CD4-positive, CD25-positive, alpha-beta regulatory T cell (primary cell): ENCODE data around the gene AVL9. TPM values are rescaled to one million over a fixed set of nuclear protein-coding genes. Genes with fewer than 3 reads are reported as not detected.
A peak's percentile ranks its signal among the peaks of the same experiment; 100 is the strongest.

Experiments used
- ATAC-seq, 2 donors: fragments of 150-1000 bp; cut with Tn5 transposase; one replicate each; pipeline ENCODE4 v1.10.0; 2021; ENCODE audit warnings: low read depth in 2 of 2, moderate number of reproducible peaks in 2 of 2, moderate library complexity in 1 of 2
- DNase-seq, 3 donors: peaks; one replicate each; pipeline versions ENCODE4 v3.0.0 to v3.0.0-alpha.2; 2012 to 2022; ENCODE audit warnings: mixed read lengths in 1 of 3
- H3K27ac ChIP-seq: one replicate; pipeline ENCODE4 v1.7.0; 2013; ENCODE audit warnings: mild to moderate bottlenecking, low read length; ENCODE audit not compliant: insufficient read depth, poor library complexity, severe bottlenecking
- H3K27me3 ChIP-seq: one replicate; pipeline ENCODE4 v1.7.0; 2013; ENCODE audit warnings: low read length; ENCODE audit not compliant: control insufficient read depth, insufficient read depth
- H3K36me3 ChIP-seq: one replicate; pipeline ENCODE4 v1.7.0; 2013; ENCODE audit warnings: mild to moderate bottlenecking, low read length, moderate library complexity; ENCODE audit not compliant: control insufficient read depth, insufficient read depth
- H3K4me1 ChIP-seq: 2 replicates; pipeline ENCODE4 v1.7.0; 2013; ENCODE audit warnings: mild to moderate bottlenecking, low read length; ENCODE audit not compliant: insufficient read depth, control insufficient read depth, poor library complexity, severe bottlenecking
- H3K4me3 ChIP-seq: one replicate; pipeline ENCODE4 v1.7.0; 2013; ENCODE audit warnings: low read depth, mild to moderate bottlenecking, low read length, moderate library complexity
- H3K9me3 ChIP-seq, 2 experiments: 1 replicate in 1 of 2; 2 replicates in 1 of 2; pipeline ENCODE4 v1.7.0; 2013; ENCODE audit warnings: low read length in 2 of 2, mild to moderate bottlenecking in 1 of 2, moderate library complexity in 1 of 2; ENCODE audit not compliant: control insufficient read depth in 2 of 2
- H3K27ac Mint-ChIP-seq, 3 donors: one replicate each; pipeline ENCODE4 v1.8.0; 2020 to 2022; ENCODE audit warnings: mild to moderate bottlenecking in 3 of 3, mixed read lengths in 3 of 3, moderate library complexity in 2 of 3
- H3K27me3 Mint-ChIP-seq: one replicate; pipeline ENCODE4 v1.8.0; 2022; ENCODE audit warnings: mild to moderate bottlenecking, mixed read lengths
- H3K36me3 Mint-ChIP-seq: one replicate; pipeline ENCODE4 v1.8.0; 2020; ENCODE audit warnings: mixed read lengths
- H3K4me1 Mint-ChIP-seq, 4 donors: one replicate each; pipeline ENCODE4 v1.8.0; 2020 to 2022; ENCODE audit warnings: mixed read lengths in 4 of 4, mild to moderate bottlenecking in 1 of 4
- H3K4me3 Mint-ChIP-seq, 4 donors: one replicate each; pipeline ENCODE4 v1.8.0; 2020 to 2022; ENCODE audit warnings: mild to moderate bottlenecking in 4 of 4, mixed read lengths in 4 of 4, moderate library complexity in 3 of 4
- H3K9me3 Mint-ChIP-seq, 7 donors: one replicate each; pipeline ENCODE4 v1.8.0; 2020 to 2022; ENCODE audit warnings: mixed read lengths in 7 of 7, mild to moderate bottlenecking in 3 of 7, moderate library complexity in 2 of 7
- polyA plus RNA-seq, 4 donors: library from polyadenylated mRNA; unstranded; fragments of 300-500 nt; fragmentation: Illumina TruSeq; gene quantifications; one replicate each; pipeline ENCODE4 v1.2.3, GENCODE V29; 2021
- total RNA-seq: library from RNA; stranded (reverse); gene quantifications from one replicate; pipeline ENCODE4 v1.2.3, GENCODE V29; 2022

AVL9 gene
- total and polyA plus RNA-seq, 5 donors from 2014 or later: 8.9 to 31.8 (median 12.3) TPM

GRCh38 chr7:32536016-32536415, 40.7 kb downstream of the AVL9 start:
- peaks cover 2% of the 10 kb centered on the region for H3K4me1 ChIP-seq
- no peaks in the 10 kb centered on the region for H3K27me3 ChIP-seq
- no peak overlapping the region for H3K27ac ChIP-seq
- no peaks in the 10 kb centered on the region for H3K9me3 ChIP-seq
- no peak overlapping the region for H3K4me3 Mint-ChIP-seq
- H3K27me3 Mint-ChIP-seq: no peaks in the 10 kb centered on the region
- DNase-seq (no peak), ATAC-seq (no peak)
- H3K27ac Mint-ChIP-seq: peak overlapping the region in 2 of 3 donors; percentile 32 to 71
- H3K36me3 Mint-ChIP-seq: peaks cover 3% of the 10 kb centered on the region
- H3K36me3 ChIP-seq: peaks cover 9% of the 10 kb centered on the region
- H3K9me3 Mint-ChIP-seq: peaks cover 0 to 4% (median 0%) of the 10 kb centered on the region in 7 donors
- H3K4me1 Mint-ChIP-seq: peaks cover 36 to 55% (median 37%) of the 10 kb centered on the region in 4 donors
- no peak overlapping the region for H3K4me3 ChIP-seq

DNA sequence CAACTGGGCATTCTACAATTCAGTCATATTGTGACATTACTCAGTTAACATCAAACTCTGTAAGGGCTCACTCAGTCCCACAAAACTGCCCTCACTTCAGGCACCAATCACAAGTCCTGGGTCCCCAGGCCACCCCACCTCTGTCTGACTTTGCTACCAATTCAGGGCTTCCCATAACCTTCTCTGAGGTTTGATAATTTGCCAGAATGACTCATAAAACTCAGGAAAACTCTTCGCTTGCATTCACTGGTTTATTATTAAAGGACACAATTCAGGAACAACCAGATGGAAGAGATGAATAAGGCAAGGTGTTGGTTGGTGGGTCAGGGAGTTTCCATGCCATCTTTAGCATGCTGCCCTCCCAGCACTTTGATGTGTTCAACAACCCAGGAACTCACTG, 41.3 kb downstream of the AVL9 start:
- Mint-ChIP-seq H3K36me3 (peaks cover 3% of the 10 kb centered on the region), H3K4me3 (no peak overlapping the region), H3K27me3 (no peaks in the 10 kb centered on the region), H3K4me1 (peaks cover 36 to 51% (median 37%) of the 10 kb centered on the region in 4 donors), H3K27ac (no peak overlapping the region), H3K9me3 (peaks cover 0 to 4% (median 0%) of the 10 kb centered on the region in 7 donors)
- ATAC-seq (no peak), DNase-seq (no peak)
- Histone ChIP-seq H3K27ac (no peak overlapping the region), H3K4me1 (peaks cover 2% of the 10 kb centered on the region), H3K27me3 (no peaks in the 10 kb centered on the region), H3K36me3 (peaks cover 5% of the 10 kb centered on the region), H3K9me3 (no peaks in the 10 kb centered on the region), H3K4me3 (no peak overlapping the region)

DNA sequence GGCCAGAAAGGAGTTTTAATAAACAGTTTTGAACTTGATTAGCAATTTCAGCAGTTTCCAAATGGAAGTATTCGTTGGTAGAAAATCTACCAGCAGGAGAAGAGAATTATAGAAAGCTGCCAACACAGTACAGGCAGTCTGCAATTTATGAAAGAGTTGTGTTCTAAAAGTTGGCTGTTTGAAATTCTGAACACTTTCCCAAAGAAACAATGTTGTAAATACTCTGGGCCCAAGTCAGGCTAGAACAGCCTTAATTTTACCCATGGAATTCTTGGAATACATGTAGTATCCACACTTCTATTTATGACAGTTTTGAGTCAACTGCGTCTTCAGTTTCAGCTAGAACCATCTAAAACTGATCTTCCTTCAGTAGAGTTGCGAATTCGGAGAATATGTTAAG, 42.5 kb downstream of the AVL9 start:
- Histone ChIP-seq H3K36me3 (no peaks in the 10 kb centered on the region), H3K27ac (no peak overlapping the region), H3K27me3 (no peaks in the 10 kb centered on the region), H3K9me3 (no peaks in the 10 kb centered on the region), H3K4me3 (no peak overlapping the region), H3K4me1 (peaks cover 2% of the 10 kb centered on the region)
- Mint-ChIP-seq H3K27ac (no peak overlapping the region), H3K4me3 (peak overlapping the region in 1 of 4 donors; percentile 38), H3K4me1 (peaks cover 35 to 52% (median 37%) of the 10 kb centered on the region in 4 donors), H3K9me3 (peaks cover 0 to 4% (median 0%) of the 10 kb centered on the region in 7 donors), H3K36me3 (peaks cover 3% of the 10 kb centered on the region), H3K27me3 (no peaks in the 10 kb centered on the region)
- DNase-seq (no peak), ATAC-seq (no peak)

- Histone ChIP-seq H3K27me3 (no peaks in the 10 kb centered on the region), H3K36me3 (peaks cover 14% of the 10 kb centered on the region), H3K9me3 (no peaks in the 10 kb centered on the region), H3K4me3 (no peak overlapping the region), H3K4me1 (no peaks in the 10 kb centered on the region), H3K27ac (no peak overlapping the region)
- no peaks in the 10 kb centered on the region for H3K27me3 Mint-ChIP-seq
- ATAC-seq: no peak
- peaks cover 32 to 57% (median 40%) of the 10 kb centered on the region in 4 donors for H3K4me1 Mint-ChIP-seq
- no peak overlapping the region for H3K4me3 Mint-ChIP-seq
- no peak for DNase-seq
- peaks cover 0 to 4% (median 0%) of the 10 kb centered on the region in 7 donors for H3K9me3 Mint-ChIP-seq
- H3K27ac Mint-ChIP-seq: peak overlapping the region in 1 of 3 donors; percentile 60
- peaks cover 17% of the 10 kb centered on the region for H3K36me3 Mint-ChIP-seq
Observed at GRCh38 chr7:32539366-32539765, 44.1 kb downstream of the AVL9 start.

DNA sequence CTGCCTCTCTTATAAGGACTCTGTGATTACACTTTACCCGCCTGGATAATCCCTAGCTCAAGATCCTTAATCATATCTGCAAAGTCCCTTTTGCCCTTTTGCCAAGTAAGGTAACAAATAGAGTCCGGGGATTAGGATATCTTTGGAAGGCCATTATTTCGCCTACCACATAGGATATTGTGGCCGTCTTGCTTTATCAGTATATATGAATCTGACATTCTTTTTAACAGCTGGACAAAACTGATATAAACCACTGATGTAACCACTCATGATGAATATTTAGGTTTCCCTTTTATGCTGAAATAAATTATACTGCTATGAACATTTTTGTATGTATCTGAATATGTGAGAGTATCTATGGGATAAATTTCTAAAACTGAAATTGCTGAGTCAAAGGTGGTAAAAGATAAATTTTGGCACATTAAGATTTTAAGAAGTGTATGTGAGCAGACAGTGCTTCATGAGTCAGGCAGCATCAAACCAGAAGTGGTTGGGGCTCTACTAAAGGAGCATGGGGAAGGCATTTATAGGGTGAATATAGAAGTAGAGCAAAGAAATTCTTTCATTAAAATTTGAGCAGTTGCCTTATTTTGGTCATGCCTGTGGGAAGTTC, 44.7 kb downstream of the AVL9 start:
- no peak for ATAC-seq
- H3K9me3 ChIP-seq: no peaks in the 10 kb centered on the region
- no peak overlapping the region for H3K4me3 ChIP-seq
- H3K4me1 Mint-ChIP-seq: peaks cover 35 to 58% (median 39%) of the 10 kb centered on the region in 4 donors
- no peak overlapping the region for H3K4me3 Mint-ChIP-seq
- DNase-seq: no peak
- H3K27ac ChIP-seq: no peak overlapping the region
- H3K27ac Mint-ChIP-seq: peak overlapping the region in 1 of 3 donors; percentile 60
- peaks cover 19% of the 10 kb centered on the region for H3K36me3 Mint-ChIP-seq
- peaks cover 0 to 4% (median 0%) of the 10 kb centered on the region in 7 donors for H3K9me3 Mint-ChIP-seq
- no peaks in the 10 kb centered on the region for H3K27me3 ChIP-seq
- no peaks in the 10 kb centered on the region for H3K27me3 Mint-ChIP-seq
- H3K4me1 ChIP-seq: no peaks in the 10 kb centered on the region
- H3K36me3 ChIP-seq: peaks cover 18% of the 10 kb centered on the region

- H3K36me3 ChIP-seq: peaks cover 35% of the 10 kb centered on the region
- DNase-seq (no peak), ATAC-seq (no peak)
- Mint-ChIP-seq H3K4me1 (peaks cover 24 to 43% (median 35%) of the 10 kb centered on the region in 4 donors), H3K9me3 (no peaks in the 10 kb centered on the region), H3K27me3 (no peaks in the 10 kb centered on the region), H3K36me3 (peaks cover 28% of the 10 kb centered on the region), H3K4me3 (no peak overlapping the region), H3K27ac (no peak overlapping the region)
- H3K4me1 ChIP-seq: no peaks in the 10 kb centered on the region
- H3K9me3 ChIP-seq: no peaks in the 10 kb centered on the region
- H3K27me3 ChIP-seq: no peaks in the 10 kb centered on the region
- no peak overlapping the region for H3K4me3 ChIP-seq
- H3K27ac ChIP-seq: no peak overlapping the region
Observed at GRCh38 chr7:32542595-32542994, 47.3 kb downstream of the AVL9 start.

DNA sequence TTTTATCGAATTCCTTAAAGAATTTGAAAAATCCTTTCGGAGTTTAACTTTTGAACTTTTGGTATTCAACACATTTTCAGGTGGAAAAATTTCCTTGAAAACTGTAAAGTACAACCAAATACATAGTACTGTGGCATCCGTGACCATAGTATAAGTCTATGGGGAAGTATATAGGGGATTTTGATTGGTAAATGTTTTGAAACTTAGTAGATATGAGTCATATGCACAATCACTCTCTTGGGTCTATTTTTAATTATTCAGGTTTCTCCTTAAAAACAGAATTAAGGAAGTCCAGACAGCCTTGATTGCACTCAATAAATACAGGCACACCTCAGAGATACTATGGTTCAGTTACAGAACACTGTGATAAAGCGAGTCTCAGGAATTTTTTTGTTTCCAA, 64.2 kb downstream of the AVL9 start:
- Mint-ChIP-seq H3K4me1 (peaks cover 12 to 19% (median 14%) of the 10 kb centered on the region in 4 donors), H3K36me3 (peaks cover 38% of the 10 kb centered on the region), H3K27ac (peak overlapping the region in 2 of 3 donors; percentile 12 to 44), H3K27me3 (no peaks in the 10 kb centered on the region), H3K4me3 (no peak overlapping the region), H3K9me3 (no peaks in the 10 kb centered on the region)
- H3K4me3 ChIP-seq: no peak overlapping the region
- H3K36me3 ChIP-seq: peaks cover 46% of the 10 kb centered on the region
- H3K9me3 ChIP-seq: no peaks in the 10 kb centered on the region
- ATAC-seq (no peak), DNase-seq (no peak)
- H3K27me3 ChIP-seq: no peaks in the 10 kb centered on the region
- H3K27ac ChIP-seq: no peak overlapping the region
- no peaks in the 10 kb centered on the region for H3K4me1 ChIP-seq

- Histone ChIP-seq H3K27ac (no peak overlapping the region), H3K4me3 (no peak overlapping the region), H3K27me3 (no peaks in the 10 kb centered on the region), H3K36me3 (peaks cover 41% of the 10 kb centered on the region), H3K9me3 (no peaks in the 10 kb centered on the region), H3K4me1 (no peaks in the 10 kb centered on the region)
- no peaks in the 10 kb centered on the region for H3K27me3 Mint-ChIP-seq
- H3K9me3 Mint-ChIP-seq: no peaks in the 10 kb centered on the region
- H3K27ac Mint-ChIP-seq: no peak overlapping the region
- peaks cover 32% of the 10 kb centered on the region for H3K36me3 Mint-ChIP-seq
- DNase-seq (no peak), ATAC-seq (no peak)
- H3K4me3 Mint-ChIP-seq: no peak overlapping the region
- peaks cover 12 to 19% (median 14%) of the 10 kb centered on the region in 4 donors for H3K4me1 Mint-ChIP-seq
Observed at GRCh38 chr7:32560075-32560474, 64.8 kb downstream of the AVL9 start.
